Stomach (tissue), 4 donors: ENCODE measurements around the gene FGF12.

Experiments used
- POLR2A ChIP-seq, 4 donors: fragments of 450-650 bp; IDR thresholded peaks; one replicate each; pipeline ENCODE4 v1.6.1; 2016; ENCODE audit warnings: antibody characterized with exemption in 4 of 4, control low read depth in 2 of 4, mild to moderate bottlenecking in 1 of 4, moderate library complexity in 1 of 4
- POLR2AphosphoS5 ChIP-seq, 3 donors: sonication (generic); formaldehyde crosslinking; IDR thresholded peaks; one replicate each; pipeline ENCODE4 v1.6.1; 2016; ENCODE audit warnings: antibody characterized with exemption in 3 of 3
- TF ChIP-seq, protein P1 (sequence below), 7 experiments: fragments of 450-650 bp in 4 of 7; fragments of 200-600 bp in 3 of 7; sonication (generic) in 3 of 7; IDR thresholded peaks; one replicate each; pipeline ENCODE4 v1.5.1; 2016 to 2019; ENCODE audit warnings: antibody characterized with exemption in 7 of 7, control low read depth in 2 of 7, mild to moderate bottlenecking in 1 of 7

DNA sequence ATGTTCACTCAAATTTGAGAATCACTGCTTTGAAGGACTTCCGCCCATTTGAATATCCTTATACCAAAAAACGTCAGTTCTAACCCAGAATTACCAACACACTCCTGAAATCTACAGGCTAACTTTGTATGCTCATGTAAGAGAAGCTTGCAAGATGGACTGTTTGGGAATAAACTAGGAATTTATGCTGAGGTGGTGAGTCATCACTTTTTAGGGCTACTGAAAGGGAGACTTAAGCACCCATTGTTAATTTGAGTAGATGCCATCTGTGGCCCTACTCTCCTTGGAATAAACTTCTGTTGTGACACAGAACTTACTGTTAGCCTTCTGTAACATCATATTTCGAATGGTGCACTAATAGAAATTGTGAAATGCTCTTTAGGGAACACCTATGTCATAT, 74.6 kb downstream of the FGF12 start:
- no peak for TF ChIP-seq POLR2A (IDR thresholded peaks at IDR 0.05)
- TF ChIP-seq, protein P1, sequence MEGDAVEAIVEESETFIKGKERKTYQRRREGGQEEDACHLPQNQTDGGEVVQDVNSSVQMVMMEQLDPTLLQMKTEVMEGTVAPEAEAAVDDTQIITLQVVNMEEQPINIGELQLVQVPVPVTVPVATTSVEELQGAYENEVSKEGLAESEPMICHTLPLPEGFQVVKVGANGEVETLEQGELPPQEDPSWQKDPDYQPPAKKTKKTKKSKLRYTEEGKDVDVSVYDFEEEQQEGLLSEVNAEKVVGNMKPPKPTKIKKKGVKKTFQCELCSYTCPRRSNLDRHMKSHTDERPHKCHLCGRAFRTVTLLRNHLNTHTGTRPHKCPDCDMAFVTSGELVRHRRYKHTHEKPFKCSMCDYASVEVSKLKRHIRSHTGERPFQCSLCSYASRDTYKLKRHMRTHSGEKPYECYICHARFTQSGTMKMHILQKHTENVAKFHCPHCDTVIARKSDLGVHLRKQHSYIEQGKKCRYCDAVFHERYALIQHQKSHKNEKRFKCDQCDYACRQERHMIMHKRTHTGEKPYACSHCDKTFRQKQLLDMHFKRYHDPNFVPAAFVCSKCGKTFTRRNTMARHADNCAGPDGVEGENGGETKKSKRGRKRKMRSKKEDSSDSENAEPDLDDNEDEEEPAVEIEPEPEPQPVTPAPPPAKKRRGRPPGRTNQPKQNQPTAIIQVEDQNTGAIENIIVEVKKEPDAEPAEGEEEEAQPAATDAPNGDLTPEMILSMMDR (IDR thresholded peaks at IDR 0.05), result no peak
- TF ChIP-seq POLR2AphosphoS5 (IDR thresholded peaks at IDR 0.05), result no peak
